ENCODE data around the gene LDB2.

Gene LDB2

GRCh38 chr4:16665942-16666551 lies 232.4 kb downstream of the LDB2 start:
- H3K4me3 ChIP-seq (ENCODE audit: low read depth, low read length): no peak overlapping the region
- no peak for DNase-seq (ENCODE audit: low read depth)
- no peak for TF ChIP-seq CTCF (IDR thresholded peaks at IDR 0.05; ENCODE audit: low read depth, low read length)
- TF ChIP-seq, protein P1, sequence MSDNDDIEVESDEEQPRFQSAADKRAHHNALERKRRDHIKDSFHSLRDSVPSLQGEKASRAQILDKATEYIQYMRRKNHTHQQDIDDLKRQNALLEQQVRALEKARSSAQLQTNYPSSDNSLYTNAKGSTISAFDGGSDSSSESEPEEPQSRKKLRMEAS (IDR thresholded peaks at IDR 0.05; ENCODE audit: low read depth, low read length): no peak
- TF ChIP-seq POLR2A (IDR thresholded peaks at IDR 0.05; ENCODE audit: extremely low read depth, insufficient read length): no peak
- no peak for TF ChIP-seq MYC (IDR thresholded peaks at IDR 0.05; ENCODE audit: low read depth, low read length)

- no peak for DNase-seq (ENCODE audit: low read depth)
- no peak overlapping the region for H3K4me3 ChIP-seq (ENCODE audit: low read depth, low read length)
- no peak for TF ChIP-seq MYC (IDR thresholded peaks at IDR 0.05; ENCODE audit: low read depth, low read length)
- no peak for TF ChIP-seq POLR2A (IDR thresholded peaks at IDR 0.05; ENCODE audit: extremely low read depth, insufficient read length)
- no peak for TF ChIP-seq CTCF (IDR thresholded peaks at IDR 0.05; ENCODE audit: low read depth, low read length)
- TF ChIP-seq, protein P1 (IDR thresholded peaks at IDR 0.05; ENCODE audit: low read depth, low read length): no peak
Observed at GRCh38 chr4:16663732-16664131, 234.7 kb downstream of the LDB2 start.

DNA sequence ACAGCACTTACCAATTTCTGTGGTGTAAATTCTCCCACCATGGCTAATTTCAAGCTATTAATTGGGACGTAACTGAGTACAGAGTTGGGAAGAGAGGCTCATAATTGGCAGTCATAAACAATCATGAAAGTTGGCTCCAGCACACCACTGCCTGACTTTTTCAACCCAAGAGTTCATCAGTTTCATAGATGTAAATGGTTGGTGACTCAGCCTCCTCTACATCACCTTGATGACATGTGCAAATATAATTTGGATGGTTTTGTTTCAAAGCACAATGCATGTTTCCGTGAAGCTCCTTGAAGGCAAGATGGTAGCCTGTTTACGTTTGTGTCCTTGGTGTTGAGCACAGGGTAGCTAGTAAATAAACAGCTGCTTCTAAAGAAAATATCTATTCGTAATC lies 235.1 kb downstream of the LDB2 start:
- DNase-seq (ENCODE audit: low read depth): no peak
- TF ChIP-seq POLR2A (IDR thresholded peaks at IDR 0.05; ENCODE audit: extremely low read depth, insufficient read length): no peak
- TF ChIP-seq, protein P1 (IDR thresholded peaks at IDR 0.05; ENCODE audit: low read depth, low read length): no peak
- TF ChIP-seq MYC (IDR thresholded peaks at IDR 0.05; ENCODE audit: low read depth, low read length): no peak
- no peak for TF ChIP-seq CTCF (IDR thresholded peaks at IDR 0.05; ENCODE audit: low read depth, low read length)

GRCh38 chr4:16661813-16662212 lies 236.6 kb downstream of the LDB2 start:
- TF ChIP-seq, protein P1 (IDR thresholded peaks at IDR 0.05; ENCODE audit: low read depth, low read length): no peak
- TF ChIP-seq CTCF (IDR thresholded peaks at IDR 0.05; ENCODE audit: low read depth, low read length) (no peak), POLR2A (IDR thresholded peaks at IDR 0.05; ENCODE audit: extremely low read depth, insufficient read length) (no peak), MYC (IDR thresholded peaks at IDR 0.05; ENCODE audit: low read depth, low read length) (no peak)
- H3K4me3 ChIP-seq (ENCODE audit: low read depth, low read length): no peak overlapping the region
- no peak for DNase-seq (ENCODE audit: low read depth)

More for the DNA sequence above, 235.1 kb downstream of the LDB2 start:
- H3K4me3 ChIP-seq (ENCODE audit: low read depth, low read length): no peak overlapping the region

DNA sequence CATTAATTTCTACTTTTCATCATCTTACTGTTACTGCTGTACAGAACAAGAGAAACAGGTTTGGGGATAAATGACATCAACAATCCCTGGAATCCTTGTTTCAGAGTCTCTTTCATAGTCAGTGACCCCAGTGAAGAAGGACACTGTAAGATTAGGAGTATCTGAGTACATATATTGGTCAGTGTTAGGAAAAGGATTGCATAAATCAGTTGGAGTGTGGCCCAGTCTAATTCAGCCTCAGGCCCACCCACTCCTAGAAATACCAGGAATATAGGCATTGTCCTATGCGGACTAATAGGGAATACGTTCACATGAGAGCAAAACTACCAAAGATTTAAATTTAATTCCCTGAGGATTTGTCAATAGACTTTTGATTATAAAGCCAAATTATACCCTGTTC lies 237.8 kb downstream of the LDB2 start:
- no peak for TF ChIP-seq CTCF (IDR thresholded peaks at IDR 0.05; ENCODE audit: low read depth, low read length)
- no peak for DNase-seq (ENCODE audit: low read depth)
- no peak overlapping the region for H3K4me3 ChIP-seq (ENCODE audit: low read depth, low read length)

- TF ChIP-seq CTCF (IDR thresholded peaks at IDR 0.05; ENCODE audit: low read depth, low read length) (no peak), POLR2A (IDR thresholded peaks at IDR 0.05; ENCODE audit: extremely low read depth, insufficient read length) (no peak), MYC (IDR thresholded peaks at IDR 0.05; ENCODE audit: low read depth, low read length) (no peak)
- no peak overlapping the region for H3K4me3 ChIP-seq (ENCODE audit: low read depth, low read length)
- no peak for DNase-seq (ENCODE audit: low read depth)
Observed at GRCh38 chr4:16659694-16660093, 238.8 kb downstream of the LDB2 start.
